ENCODE data around the gene BLTP3B. TPM values are rescaled to one million over a fixed set of nuclear protein-coding genes. Genes with fewer than 3 reads are reported as not detected.

The BLTP3B gene
- polyA plus RNA-seq, 1 donor (not counting 4 experiments of a cell fraction or from before 2014, with no cell fraction given): 11.7 TPM

- H3K9ac ChIP-seq (ENCODE audit: control insufficient read depth, extremely low read depth, insufficient read depth, low read length): no peak overlapping the region
- no peak overlapping the region for H3K4me3 ChIP-seq (ENCODE audit: control insufficient read depth in 2 of 3, extremely low read depth in 1 of 3, insufficient read depth in 2 of 3, low read depth in 1 of 3, low read length in 3 of 3)
- H3K9me1 ChIP-seq (ENCODE audit: control insufficient read depth, extremely low read depth, insufficient read depth, low read length): no peaks in the 10 kb centered on the region
- no peaks in the 10 kb centered on the region for H3K9me3 ChIP-seq (ENCODE audit: control insufficient read depth, low read depth, low read length)
- no peak for FAIRE-seq
- dilution Hi-C loops (cut with MboI; ENCODE audit: extremely low pct_ligation_motif_present, low sequenced_read_pairs): no loop called here
- TF ChIP-seq CTCF (optimal IDR thresholded peaks at IDR 0.05 in 1 of 3, IDR thresholded peaks at IDR 0.05 in 1 of 3, conservative IDR thresholded peaks at IDR 0.05 in 1 of 3; ENCODE audit: extremely low read depth in 1 of 3, insufficient read depth in 2 of 3, low read length in 3 of 3): no peak
- TF ChIP-seq EZH2 (IDR thresholded peaks at IDR 0.05; ENCODE audit: low read length): no peak
- no peaks in the 10 kb centered on the region for H3K79me2 ChIP-seq (ENCODE audit: control insufficient read depth, insufficient read depth, low read length)
- H3K36me3 ChIP-seq (ENCODE audit: control insufficient read depth in 2 of 2, extremely low read depth in 1 of 2, insufficient read depth in 2 of 2, low read length in 2 of 2): no peaks in the 10 kb centered on the region
- no peak overlapping the region for H3K27ac ChIP-seq (ENCODE audit: control insufficient read depth, insufficient read depth, low read length)
- no peaks in the 10 kb centered on the region for H3K4me1 ChIP-seq (ENCODE audit: control insufficient read depth, extremely low read depth, insufficient read depth, low read length)
- H2AFZ ChIP-seq (ENCODE audit: control insufficient read depth, low read length): no peak overlapping the region
- H4K20me1 ChIP-seq (ENCODE audit: control insufficient read depth, extremely low read depth, insufficient read depth, low read length): no peaks in the 10 kb centered on the region
- DNase-seq (ENCODE audit: low read depth, low spot score): no peak
- no peaks in the 10 kb centered on the region for H3K27me3 ChIP-seq (ENCODE audit: control insufficient read depth, extremely low read depth, insufficient read depth, low read length)
- H3K4me2 ChIP-seq (ENCODE audit: control insufficient read depth, extremely low read depth, insufficient read depth, low read depth, low read length): no peak overlapping the region
These were observed 37.0 kb downstream of the BLTP3B start for GRCh38 chr12:100105661-100106060.

- no peaks in the 10 kb centered on the region for H3K27me3 ChIP-seq (ENCODE audit: control insufficient read depth, extremely low read depth, insufficient read depth, low read length)
- H3K4me2 ChIP-seq (ENCODE audit: control insufficient read depth, extremely low read depth, insufficient read depth, low read depth, low read length): no peak overlapping the region
- no peak for TF ChIP-seq CTCF (optimal IDR thresholded peaks at IDR 0.05 in 1 of 3, IDR thresholded peaks at IDR 0.05 in 1 of 3, conservative IDR thresholded peaks at IDR 0.05 in 1 of 3; ENCODE audit: extremely low read depth in 1 of 3, insufficient read depth in 2 of 3, low read length in 3 of 3)
- no peak for TF ChIP-seq EZH2 (IDR thresholded peaks at IDR 0.05; ENCODE audit: low read length)
- dilution Hi-C loops (cut with MboI; ENCODE audit: extremely low pct_ligation_motif_present, low sequenced_read_pairs): no loop called here
- no peaks in the 10 kb centered on the region for H3K79me2 ChIP-seq (ENCODE audit: control insufficient read depth, insufficient read depth, low read length)
- FAIRE-seq (no peak), DNase-seq (ENCODE audit: low read depth, low spot score) (no peak)
- H4K20me1 ChIP-seq (ENCODE audit: control insufficient read depth, extremely low read depth, insufficient read depth, low read length): no peaks in the 10 kb centered on the region
- no peak overlapping the region for H3K9ac ChIP-seq (ENCODE audit: control insufficient read depth, extremely low read depth, insufficient read depth, low read length)
- H2AFZ ChIP-seq (ENCODE audit: control insufficient read depth, low read length): no peak overlapping the region
- no peak overlapping the region for H3K4me3 ChIP-seq (ENCODE audit: control insufficient read depth in 2 of 3, extremely low read depth in 1 of 3, insufficient read depth in 2 of 3, low read depth in 1 of 3, low read length in 3 of 3)
- no peak overlapping the region for H3K27ac ChIP-seq (ENCODE audit: control insufficient read depth, insufficient read depth, low read length)
- H3K9me1 ChIP-seq (ENCODE audit: control insufficient read depth, extremely low read depth, insufficient read depth, low read length): no peaks in the 10 kb centered on the region
- H3K36me3 ChIP-seq (ENCODE audit: control insufficient read depth in 2 of 2, extremely low read depth in 1 of 2, insufficient read depth in 2 of 2, low read length in 2 of 2): no peaks in the 10 kb centered on the region
- no peaks in the 10 kb centered on the region for H3K9me3 ChIP-seq (ENCODE audit: control insufficient read depth, low read depth, low read length)
- no peaks in the 10 kb centered on the region for H3K4me1 ChIP-seq (ENCODE audit: control insufficient read depth, extremely low read depth, insufficient read depth, low read length)
These were observed 41.7 kb downstream of the BLTP3B start for GRCh38 chr12:100101000-100101399.

Small RNA genes within 50 kb of the gene (small RNA-seq; reads per million reads assigned to genes)
- gene MIR1827 (ENCODE audit: insufficient read length in 3 of 3, low read depth in 3 of 3, low replicate concordance in 1 of 3): 0 reads per million in 3 experiments
- gene RN7SL176P (ENCODE audit: insufficient read length in 3 of 3, low read depth in 3 of 3, low replicate concordance in 1 of 3): 0 reads per million in 3 experiments

Other genes starting within 250 kb of the BLTP3B start
- 0.04 TPM in 1 of 3 replicates, not detected in the others for gene ANKS1B, start 157.9 kb downstream of the BLTP3B start, polyA plus RNA-seq
- 23.8 to 35.4 TPM (median 33.1 TPM) in 3 replicates for gene ACTR6, start 57.9 kb upstream of the BLTP3B start, polyA plus RNA-seq
- gene DEPDC4, start 124.2 kb upstream of the BLTP3B start, polyA plus RNA-seq: 1.1 to 2.4 TPM (median 1.5 TPM) in 3 replicates
- 22.6 to 31.5 TPM (median 23.7 TPM) in 3 replicates for gene SCYL2, start 124.3 kb upstream of the BLTP3B start, polyA plus RNA-seq
- gene SLC17A8, start 214.2 kb upstream of the BLTP3B start, polyA plus RNA-seq: not detected in 3 replicates

All from keratinocyte (primary cell).